H7 (cell line): Measurements from ENCODE around the gene ACTL8. TPM values are rescaled to one million over a fixed set of nuclear protein-coding genes. Genes with fewer than 3 reads are reported as not detected.

ENCODE experiments used
- DNase-seq: peaks from one replicate; pipeline ENCODE4 v3.0.0; 2012
- H3K27me3 ChIP-seq: 2 replicates; pipeline ENCODE4 v1.6.0; 2011; ENCODE audit warnings: mild to moderate bottlenecking, low read length; ENCODE audit not compliant: control insufficient read depth, insufficient read depth
- H3K36me3 ChIP-seq: replicated peaks from 2 replicates; pipeline ENCODE4 v1.5.1; 2011; ENCODE audit warnings: low read length; ENCODE audit not compliant: control insufficient read depth, insufficient read depth
- H3K4me3 ChIP-seq: 2 replicates; pipeline ENCODE4 v1.5.1; 2011; ENCODE audit warnings: low read depth, mild to moderate bottlenecking, control low read depth, low read length, moderate library complexity; ENCODE audit not compliant: insufficient read depth
- total RNA-seq: library from RNA; depleted of rRNA; stranded (reverse); fragments of >200 nt; shearing (Covaris generic); gene quantifications from 2 replicates; pipeline ENCODE4 v1.2.3, GENCODE V29; 2014; rRNA removed

The ACTL8 gene
- total RNA-seq, result 0.97 and 1.4 TPM in 2 replicates

DNA sequence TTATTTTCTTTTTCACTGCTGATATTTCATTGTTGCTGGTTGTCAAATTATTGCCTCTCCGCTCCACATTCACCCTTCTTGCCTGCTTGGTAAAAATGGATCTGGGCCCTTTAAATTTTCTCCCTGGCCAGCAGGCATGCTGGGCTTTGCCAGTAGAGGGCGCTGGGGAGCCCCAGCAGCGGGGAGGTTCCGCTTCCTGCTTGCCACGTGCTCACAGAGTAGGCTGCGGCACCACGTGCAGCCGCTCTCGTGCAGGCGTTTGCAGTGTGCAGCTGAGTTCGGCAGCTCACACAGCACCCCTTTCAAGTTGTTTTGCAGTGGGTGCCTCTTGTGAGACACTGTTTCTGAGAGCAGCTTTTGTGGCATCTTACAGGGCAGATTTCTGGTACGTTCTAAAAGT lies at the start of gene ACTL8:
TSS of gene ACTL8 (plus strand) at position 214 of the 400 bp plus-strand sequence. CDS start 67,676 bp downstream, outside the sequence.
- peak; percentile 62 for DNase-seq
- Histone ChIP-seq H3K4me3 (no peak within 1 kb of the TSS), H3K36me3 (no peaks in the 10 kb centered on the region), H3K27me3 (no peaks in the 10 kb centered on the region)

- no peak for DNase-seq
- H3K36me3 ChIP-seq, result no peaks in the 10 kb centered on the region
- no peak overlapping the region for H3K4me3 ChIP-seq
- H3K27me3 ChIP-seq, result no peaks in the 10 kb centered on the region; the same call in 1 of the 2 replicates
Observed at GRCh38 chr1:17706445-17706844, 48.7 kb upstream of the ACTL8 start.

- H3K4me3 ChIP-seq, result no peak overlapping the region
- DNase-seq, result no peak
- H3K27me3 ChIP-seq, result no peaks in the 10 kb centered on the region; the same call in 1 of the 2 replicates
- H3K36me3 ChIP-seq, result no peaks in the 10 kb centered on the region
Observed at GRCh38 chr1:17709981-17710380, 45.2 kb upstream of the ACTL8 start.

DNA sequence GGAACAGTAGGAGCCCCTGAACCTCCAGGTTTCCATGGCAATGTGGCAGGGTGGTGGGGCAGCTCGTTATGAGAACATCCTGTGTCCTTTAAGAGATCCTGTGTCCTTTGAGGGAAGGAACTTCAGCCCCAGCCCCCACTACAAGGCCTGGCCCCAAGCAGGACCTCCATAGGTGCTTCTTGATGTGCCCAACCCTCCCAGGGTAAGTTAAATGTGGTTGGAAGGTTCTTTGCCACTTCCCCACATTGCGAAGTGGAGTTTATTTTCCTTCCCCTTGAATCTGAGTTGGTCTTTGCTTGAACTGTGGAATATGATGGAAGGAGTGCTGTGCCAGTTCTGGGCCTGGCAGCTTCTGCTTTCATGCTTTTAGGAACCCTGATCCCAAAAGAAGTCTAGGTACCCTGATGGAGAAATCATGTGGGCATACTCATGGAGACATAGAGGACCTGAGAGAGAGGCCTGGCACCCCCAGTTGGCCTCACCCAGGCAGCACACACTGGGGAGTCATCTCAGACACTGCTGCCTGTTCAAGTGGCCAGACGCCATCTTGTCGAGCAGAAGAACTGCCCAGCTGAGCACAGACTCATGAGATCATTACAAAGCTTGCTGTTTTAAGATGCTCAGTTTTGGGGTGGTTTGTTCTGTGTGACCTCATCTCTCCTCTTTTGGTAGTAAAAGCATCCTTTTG lies 44.1 kb upstream of the ACTL8 start:
- no peak for DNase-seq
- Histone ChIP-seq H3K27me3 (no peaks in the 10 kb centered on the region; the same call in 1 of the 2 replicates), H3K4me3 (no peak overlapping the region), H3K36me3 (no peaks in the 10 kb centered on the region)

DNA sequence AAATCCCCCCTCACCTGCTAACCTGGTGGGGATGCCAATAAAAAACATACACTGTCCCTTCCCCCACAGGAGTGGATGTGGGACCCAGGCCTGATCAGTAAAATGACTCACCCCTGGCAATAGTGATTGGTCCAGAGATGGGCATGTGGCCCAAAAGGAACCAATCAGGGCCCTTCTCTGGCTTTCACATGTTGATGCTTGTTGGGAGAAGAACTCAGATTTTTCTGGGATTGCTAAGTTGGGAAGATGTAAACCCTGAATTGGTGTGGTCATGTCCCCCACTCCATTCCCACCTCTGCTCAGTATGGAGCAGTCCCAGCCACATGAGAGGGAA lies 43.6 kb upstream of the ACTL8 start:
- DNase-seq, result no peak
- Histone ChIP-seq H3K36me3 (no peaks in the 10 kb centered on the region), H3K27me3 (no peaks in the 10 kb centered on the region; the same call in 1 of the 2 replicates), H3K4me3 (no peak overlapping the region)

DNA sequence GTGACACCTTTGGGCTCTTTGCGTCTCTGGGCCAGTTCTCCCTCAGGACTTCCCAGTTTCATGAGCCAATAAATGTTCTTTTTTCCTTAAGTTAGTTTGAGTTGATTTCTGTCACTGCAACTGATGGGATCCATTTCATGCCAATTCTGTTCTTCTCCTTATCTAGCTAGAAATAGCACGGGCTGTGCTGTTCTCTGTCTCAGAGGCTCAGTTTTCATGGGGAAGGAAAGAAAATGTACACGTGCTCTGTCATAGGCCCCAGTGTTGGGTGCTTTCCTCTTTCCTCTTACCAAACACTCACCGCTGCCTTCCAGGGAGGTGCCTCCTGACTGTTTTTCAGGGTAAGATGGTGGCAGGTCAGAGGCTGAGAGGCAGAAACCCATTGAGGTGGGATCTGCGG lies 43.2 kb upstream of the ACTL8 start:
- DNase-seq, result no peak
- H3K4me3 ChIP-seq, result no peak overlapping the region
- no peaks in the 10 kb centered on the region; the same call in 1 of the 2 replicates for H3K27me3 ChIP-seq
- no peaks in the 10 kb centered on the region for H3K36me3 ChIP-seq

GRCh38 chr1:17713993-17714392 lies 41.1 kb upstream of the ACTL8 start:
- DNase-seq, result no peak
- Histone ChIP-seq H3K4me3 (no peak overlapping the region), H3K27me3 (no peaks in the 10 kb centered on the region)

GRCh38 chr1:17717594-17718535 lies 37.3 kb upstream of the ACTL8 start:
- no peak for DNase-seq
- no peaks in the 10 kb centered on the region for H3K27me3 ChIP-seq
- H3K4me3 ChIP-seq, result no peak overlapping the region
- H3K36me3 ChIP-seq, result no peaks in the 10 kb centered on the region

More at GRCh38 chr1:17713993-17714392, 41.1 kb upstream of the ACTL8 start:
- no peaks in the 10 kb centered on the region for H3K36me3 ChIP-seq

DNA sequence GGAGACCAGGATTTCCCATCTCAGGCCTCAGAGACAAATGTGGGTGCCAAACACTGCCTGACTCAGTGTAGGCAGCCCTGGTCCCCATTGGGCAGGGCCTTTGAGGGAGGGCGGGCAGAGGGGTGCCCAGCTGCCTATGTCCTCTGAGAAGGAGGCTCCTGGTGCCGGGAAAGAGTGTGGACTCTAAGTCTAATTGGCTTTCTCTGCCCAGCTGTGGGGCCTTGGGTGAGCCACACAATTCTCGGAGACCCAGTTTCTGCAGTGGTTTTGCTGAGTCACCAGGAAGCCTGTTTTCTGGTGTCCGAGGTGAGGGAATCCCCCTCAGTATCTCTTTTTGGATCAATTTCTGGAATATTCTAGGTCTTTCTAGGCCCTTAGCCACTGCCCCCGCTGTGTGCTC lies 35.3 kb upstream of the ACTL8 start:
- DNase-seq, result no peak
- Histone ChIP-seq H3K4me3 (no peak overlapping the region), H3K27me3 (no peaks in the 10 kb centered on the region), H3K36me3 (no peaks in the 10 kb centered on the region)

GRCh38 chr1:17721444-17721843 lies 33.7 kb upstream of the ACTL8 start:
- Histone ChIP-seq H3K4me3 (no peak overlapping the region), H3K27me3 (no peaks in the 10 kb centered on the region), H3K36me3 (no peaks in the 10 kb centered on the region)
- DNase-seq, result no peak

DNA sequence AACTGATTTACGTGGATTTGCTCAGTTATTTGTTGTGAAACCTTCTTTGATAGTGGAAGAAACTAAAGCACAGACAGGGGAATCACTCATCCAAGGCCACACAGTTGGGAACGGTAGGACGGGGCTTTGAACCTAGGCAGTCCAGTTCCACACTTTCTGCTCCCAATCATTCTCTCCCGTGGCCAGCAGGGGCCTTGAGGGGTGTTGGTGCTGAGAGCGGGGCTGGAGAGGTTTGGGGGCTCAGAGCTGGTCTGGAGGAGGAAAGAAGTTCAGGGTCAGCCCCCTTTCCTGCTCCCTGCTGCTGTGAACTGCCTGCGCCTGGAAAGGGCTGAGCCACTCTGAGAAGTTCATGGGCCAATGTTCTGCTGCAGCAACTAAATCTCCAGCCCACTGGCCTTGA lies 31.4 kb upstream of the ACTL8 start:
- Histone ChIP-seq H3K36me3 (no peaks in the 10 kb centered on the region), H3K4me3 (no peak overlapping the region), H3K27me3 (no peaks in the 10 kb centered on the region)
- DNase-seq, result peak; percentile 50

GRCh38 chr1:17724150-17724549 lies 31.0 kb upstream of the ACTL8 start:
- no peaks in the 10 kb centered on the region for H3K36me3 ChIP-seq
- H3K4me3 ChIP-seq, result no peak overlapping the region
- no peaks in the 10 kb centered on the region for H3K27me3 ChIP-seq
- DNase-seq, result no peak

GRCh38 chr1:17725084-17725719 lies 29.9 kb upstream of the ACTL8 start:
- H3K36me3 ChIP-seq, result no peaks in the 10 kb centered on the region
- H3K27me3 ChIP-seq, result no peaks in the 10 kb centered on the region
- no peak for DNase-seq
- no peak overlapping the region for H3K4me3 ChIP-seq

GRCh38 chr1:17725811-17726582 lies 29.1 kb upstream of the ACTL8 start:
- Histone ChIP-seq H3K4me3 (no peak overlapping the region), H3K36me3 (no peaks in the 10 kb centered on the region; the same call in 1 of the 2 replicates), H3K27me3 (no peaks in the 10 kb centered on the region)
- DNase-seq, result peak; percentile 38
